ENCODE measurements around the gene CCDC6. TPM values are rescaled to one million over a fixed set of nuclear protein-coding genes. Genes with fewer than 3 reads are reported as not detected.
"Not testable (repeated sequence)": the region's sequence is repeated elsewhere in the genome, so short reads cannot be mapped to it uniquely, and the experiment has no call there.

The CCDC6 gene
- total RNA-seq (2014; rRNA removed; shearing (Covaris generic)) = 18.2 and 19.1 TPM in 2 replicates

- H3K27ac ChIP-seq = peak within 1 kb of the TSS; percentile 70
- H3K36me3 ChIP-seq = no peaks in the 10 kb centered on the region
- no peaks in the 10 kb centered on the region for H3K4me1 ChIP-seq
- peak within 1 kb of the TSS; percentile 71 for H3K4me3 ChIP-seq
- H3K9me3 ChIP-seq (replicated peaks) = no peaks in the 10 kb centered on the region
- DNase-seq = peak; percentile 89 to 91
- H3K27me3 ChIP-seq = no peaks in the 10 kb centered on the region
Observed at GRCh38 chr10:59906417-59907202, at the start of gene CCDC6. Gene CCDC6 (minus strand): TSS chr10:59906556. CDS start chr10:59906424, 132 bp downstream.

- no peak overlapping the region for H3K27ac ChIP-seq
- no peaks in the 10 kb centered on the region for H3K36me3 ChIP-seq
- H3K4me1 ChIP-seq = no peaks in the 10 kb centered on the region
- no peak for DNase-seq
- H3K4me3 ChIP-seq = no peak overlapping the region
- H3K27me3 ChIP-seq = no peaks in the 10 kb centered on the region
- H3K9me3 ChIP-seq (replicated peaks) = no peaks in the 10 kb centered on the region
Observed at GRCh38 chr10:59954296-59954695, 47.9 kb upstream of the CCDC6 start.

- H3K27ac ChIP-seq; H3K36me3 ChIP-seq; H3K4me1 ChIP-seq; H3K9me3 ChIP-seq (replicated peaks); H3K27me3 ChIP-seq; H3K4me3 ChIP-seq; DNase-seq: not testable (repeated sequence)
Observed at GRCh38 chr10:59953711-59954110, 47.4 kb upstream of the CCDC6 start.

GRCh38 chr10:59950105-59950504 is 43.7 kb upstream of the CCDC6 start:
- Histone ChIP-seq H3K4me3 (no peak overlapping the region), H3K27ac (no peak overlapping the region), H3K36me3 (no peaks in the 10 kb centered on the region), H3K27me3 (no peaks in the 10 kb centered on the region), H3K4me1 (no peaks in the 10 kb centered on the region), H3K9me3 (replicated peaks) (no peaks in the 10 kb centered on the region)
- no peak for DNase-seq

- Histone ChIP-seq H3K27me3 (no peaks in the 10 kb centered on the region), H3K36me3 (no peaks in the 10 kb centered on the region), H3K9me3 (replicated peaks) (no peaks in the 10 kb centered on the region), H3K4me3 (no peak overlapping the region), H3K4me1 (no peaks in the 10 kb centered on the region), H3K27ac (no peak overlapping the region)
- DNase-seq = no peak
Observed at GRCh38 chr10:59949608-59950007, 43.3 kb upstream of the CCDC6 start.

GRCh38 chr10:59945991-59946390 is 39.6 kb upstream of the CCDC6 start:
- no peaks in the 10 kb centered on the region for H3K4me1 ChIP-seq
- no peaks in the 10 kb centered on the region for H3K9me3 ChIP-seq (replicated peaks)
- no peak for DNase-seq
- H3K36me3 ChIP-seq = no peaks in the 10 kb centered on the region
- H3K27ac ChIP-seq = no peak overlapping the region
- no peaks in the 10 kb centered on the region for H3K27me3 ChIP-seq
- no peak overlapping the region for H3K4me3 ChIP-seq

- Histone ChIP-seq H3K4me1 (no peaks in the 10 kb centered on the region), H3K27me3 (no peaks in the 10 kb centered on the region), H3K9me3 (replicated peaks) (no peaks in the 10 kb centered on the region), H3K4me3 (no peak overlapping the region), H3K27ac (no peak overlapping the region), H3K36me3 (no peaks in the 10 kb centered on the region)
- DNase-seq = no peak
Observed at GRCh38 chr10:59945590-59945989, 39.2 kb upstream of the CCDC6 start.

- Histone ChIP-seq H3K9me3 (replicated peaks) (no peaks in the 10 kb centered on the region), H3K36me3 (no peaks in the 10 kb centered on the region), H3K4me1 (no peaks in the 10 kb centered on the region), H3K4me3 (no peak overlapping the region), H3K27me3 (no peaks in the 10 kb centered on the region), H3K27ac (no peak overlapping the region)
- no peak for DNase-seq
Observed at GRCh38 chr10:59944339-59944935, 38.1 kb upstream of the CCDC6 start.

GRCh38 chr10:59942556-59942955 is 36.2 kb upstream of the CCDC6 start:
- Histone ChIP-seq H3K4me1 (no peaks in the 10 kb centered on the region), H3K27me3 (no peaks in the 10 kb centered on the region), H3K27ac (no peak overlapping the region), H3K9me3 (replicated peaks) (no peaks in the 10 kb centered on the region), H3K36me3 (no peaks in the 10 kb centered on the region), H3K4me3 (no peak overlapping the region)
- no peak for DNase-seq

GRCh38 chr10:59937720-59938119 is 31.4 kb upstream of the CCDC6 start:
- no peak overlapping the region for H3K4me3 ChIP-seq
- no peaks in the 10 kb centered on the region for H3K36me3 ChIP-seq
- no peak overlapping the region for H3K27ac ChIP-seq
- no peak for DNase-seq
- H3K4me1 ChIP-seq = no peaks in the 10 kb centered on the region
- no peaks in the 10 kb centered on the region for H3K9me3 ChIP-seq (replicated peaks)
- no peaks in the 10 kb centered on the region for H3K27me3 ChIP-seq

- no peaks in the 10 kb centered on the region for H3K36me3 ChIP-seq
- no peaks in the 10 kb centered on the region for H3K27me3 ChIP-seq
- no peak overlapping the region for H3K4me3 ChIP-seq
- H3K9me3 ChIP-seq (replicated peaks) = no peaks in the 10 kb centered on the region
- no peak for DNase-seq
- H3K4me1 ChIP-seq = no peaks in the 10 kb centered on the region
- no peak overlapping the region for H3K27ac ChIP-seq
Observed at GRCh38 chr10:59934701-59935100, 28.3 kb upstream of the CCDC6 start.

- not testable (repeated sequence) for DNase-seq; H3K4me1 ChIP-seq; H3K27ac ChIP-seq; H3K9me3 ChIP-seq (replicated peaks); H3K4me3 ChIP-seq; H3K36me3 ChIP-seq; H3K27me3 ChIP-seq
Observed at GRCh38 chr10:59930788-59931521, 24.6 kb upstream of the CCDC6 start.

GRCh38 chr10:59926086-59926485 is 19.7 kb upstream of the CCDC6 start:
- H3K27me3 ChIP-seq = no peaks in the 10 kb centered on the region
- no peaks in the 10 kb centered on the region for H3K4me1 ChIP-seq
- H3K9me3 ChIP-seq (replicated peaks) = no peaks in the 10 kb centered on the region
- no peak for DNase-seq
- H3K36me3 ChIP-seq = no peaks in the 10 kb centered on the region
- no peak overlapping the region for H3K4me3 ChIP-seq
- no peak overlapping the region for H3K27ac ChIP-seq

- Histone ChIP-seq H3K9me3 (replicated peaks) (no peaks in the 10 kb centered on the region), H3K4me1 (no peaks in the 10 kb centered on the region), H3K36me3 (no peaks in the 10 kb centered on the region), H3K4me3 (no peak overlapping the region), H3K27ac (no peak overlapping the region), H3K27me3 (no peaks in the 10 kb centered on the region)
- no peak for DNase-seq
Observed at GRCh38 chr10:59922907-59923306, 16.6 kb upstream of the CCDC6 start.

GRCh38 chr10:59917922-59918321 is 11.6 kb upstream of the CCDC6 start:
- Histone ChIP-seq H3K4me3 (no peak overlapping the region), H3K27ac (no peak overlapping the region), H3K36me3 (no peaks in the 10 kb centered on the region), H3K4me1 (no peaks in the 10 kb centered on the region), H3K9me3 (replicated peaks) (no peaks in the 10 kb centered on the region), H3K27me3 (no peaks in the 10 kb centered on the region)
- no peak for DNase-seq
